GM23338 (cell line): ENCODE results near the gene MNDA. TPM values are rescaled to one million over a fixed set of nuclear protein-coding genes. Genes with fewer than 3 reads are reported as not detected.

Experiments used
- ATAC-seq: fragments of 200-7000 bp; cut with Tn5 transposase; 3 replicates; pipeline ENCODE4 v1.9.1; 2020
- DNase-seq: peaks from one replicate; pipeline ENCODE4 v3.0.0-alpha.2; 2015; ENCODE audit warnings: low spot score
- H2AFZ ChIP-seq: fragments of 200-600 bp; sonication (generic); 2 replicates; pipeline ENCODE4 v1.8.0; 2016; ENCODE audit warnings: antibody characterized with exemption, mild to moderate bottlenecking, moderate library complexity
- H3F3A ChIP-seq: fragments of 200-600 bp; sonication (generic); replicated peaks from 2 replicates; pipeline ENCODE4 v1.8.0; 2017; ENCODE audit warnings: antibody characterized with exemption, mixed run types, low read depth
- H3K27ac ChIP-seq: fragments of 200-600 bp; sonication (generic); 2 replicates; pipeline ENCODE4 v1.6.1; 2016; ENCODE audit warnings: low read depth
- H3K27me3 ChIP-seq: fragments of 200-600 bp; sonication (generic); 2 replicates; pipeline ENCODE4 v1.8.0; 2016; ENCODE audit warnings: mild to moderate bottlenecking, mixed run types, moderate library complexity; ENCODE audit not compliant: insufficient read depth
- H3K36me3 ChIP-seq: fragments of 200-600 bp; sonication (generic); 2 replicates; pipeline ENCODE4 v1.8.0; 2016; ENCODE audit warnings: mild to moderate bottlenecking; ENCODE audit not compliant: insufficient read depth
- H3K4me1 ChIP-seq: fragments of 200-600 bp; sonication (generic); 2 replicates; pipeline ENCODE4 v1.8.0; 2016; ENCODE audit warnings: mild to moderate bottlenecking, moderate library complexity; ENCODE audit not compliant: insufficient read depth
- H3K4me2 ChIP-seq: fragments of 200-600 bp; sonication (generic); 2 replicates; pipeline ENCODE4 v1.7.1; 2017; ENCODE audit warnings: mixed run types
- H3K4me3 ChIP-seq: fragments of 200-600 bp; sonication (generic); 2 replicates; pipeline ENCODE4 v1.6.1; 2016; ENCODE audit warnings: mixed run types
- H3K79me2 ChIP-seq: fragments of 200-600 bp; sonication (generic); replicated peaks from 2 replicates; pipeline ENCODE4 v1.8.0; 2017; ENCODE audit warnings: mild to moderate bottlenecking; ENCODE audit not compliant: insufficient read depth
- H3K9me2 ChIP-seq: fragments of 200-600 bp; sonication (generic); 2 replicates; pipeline ENCODE4 v1.8.0; 2017; ENCODE audit not compliant: insufficient read depth
- H4K20me1 ChIP-seq: fragments of 200-600 bp; sonication (generic); replicated peaks from 2 replicates; pipeline ENCODE4 v1.8.0; 2017; ENCODE audit warnings: mild to moderate bottlenecking; ENCODE audit not compliant: insufficient read depth
- H3K27ac Mint-ChIP-seq: 2 replicates; pipeline ENCODE4 v1.8.0; 2020; ENCODE audit warnings: inconsistent platforms, mild to moderate bottlenecking, moderate library complexity, mixed read lengths
- H3K27me3 Mint-ChIP-seq: 3 replicates; pipeline ENCODE4 v1.8.0; 2022; ENCODE audit warnings: low read depth, mild to moderate bottlenecking, moderate library complexity, mixed read lengths, inconsistent platforms; ENCODE audit not compliant: insufficient read depth, poor library complexity
- H3K36me3 Mint-ChIP-seq: 3 replicates; pipeline ENCODE4 v1.8.0; 2021; ENCODE audit warnings: low read depth, mild to moderate bottlenecking, inconsistent platforms, moderate library complexity, mixed read lengths
- H3K4me1 Mint-ChIP-seq: 3 replicates; pipeline ENCODE4 v1.8.0; 2020; ENCODE audit warnings: mild to moderate bottlenecking, inconsistent platforms, mixed read lengths
- H3K4me3 Mint-ChIP-seq: 3 replicates; pipeline ENCODE4 v1.8.0; 2021; ENCODE audit warnings: moderate library complexity, mild to moderate bottlenecking, inconsistent platforms, mixed read lengths
- H3K9me3 Mint-ChIP-seq: 3 replicates; pipeline ENCODE4 v1.8.0; 2020; ENCODE audit warnings: moderate library complexity, mild to moderate bottlenecking, inconsistent platforms, mixed read lengths
- CREB1 ChIP-seq: fragments of 250-450 bp; sonication (Bioruptor Pico); IDR thresholded peaks from 2 replicates; pipeline ENCODE4 v1.5.0; 2020; ENCODE audit warnings: low read depth, mild to moderate bottlenecking, moderate library complexity
- CTCF ChIP-seq, 2 experiments: fragments of 200-600 bp in 1 of 2; sonication (generic) in 1 of 2; conservative IDR thresholded peaks; 2 replicates each; pipeline versions ENCODE4 v1.5.1 to v1.6.1; 2016 to 2017; ENCODE audit warnings: antibody characterized with exemption in 2 of 2, low read depth in 2 of 2, mild to moderate bottlenecking in 2 of 2, moderate library complexity in 1 of 2
- ETS1 ChIP-seq: IDR thresholded peaks from 2 replicates; pipeline ENCODE4 v1.6.1; 2016; ENCODE audit warnings: antibody characterized with exemption
- EZH2 ChIP-seq: fragments of 200-600 bp; sonication (generic); IDR thresholded peaks from one replicate; pipeline ENCODE4 v1.8.0; 2017; ENCODE audit warnings: antibody characterized with exemption, mild to moderate bottlenecking, low read depth; ENCODE audit not compliant: unreplicated experiment
- EZH2phosphoT487 ChIP-seq: fragments of 200-600 bp; sonication (generic); IDR thresholded peaks from one replicate; pipeline ENCODE4 v1.8.1; 2018; ENCODE audit warnings: antibody characterized with exemption; ENCODE audit not compliant: unreplicated experiment
- NANOG ChIP-seq: IDR thresholded peaks from 2 replicates; pipeline ENCODE4 v1.6.1; 2016; ENCODE audit warnings: antibody characterized with exemption, borderline replicate concordance
- POLR2AphosphoS5 ChIP-seq: IDR thresholded peaks from 2 replicates; pipeline ENCODE4 v1.6.1; 2016; ENCODE audit warnings: antibody characterized with exemption, low read depth
- REST ChIP-seq: IDR thresholded peaks from one replicate; pipeline ENCODE4 v1.6.1; 2018; ENCODE audit warnings: antibody characterized with exemption; ENCODE audit not compliant: unreplicated experiment
- STAT1 ChIP-seq: IDR thresholded peaks from one replicate; pipeline ENCODE4 v1.6.1; 2016; ENCODE audit warnings: antibody characterized with exemption; ENCODE audit not compliant: unreplicated experiment
- ZNF114 ChIP-seq: fragments of 250-450 bp; sonication (Bioruptor Pico); IDR thresholded peaks from 2 replicates; pipeline ENCODE4 v1.5.0; 2020; ENCODE audit warnings: mild to moderate bottlenecking, moderate library complexity
- ZNF331 ChIP-seq: fragments of 250-450 bp; sonication (Bioruptor Pico); IDR thresholded peaks from 2 replicates; pipeline ENCODE4 v1.5.0; 2020; ENCODE audit warnings: low read depth, mild to moderate bottlenecking, moderate library complexity
- polyA plus RNA-seq: library from polyadenylated mRNA; unstranded; fragments of >200 nt; fragmentation: Nextera tagmentation; extraction: Ambion mirVana; gene quantifications from 2 replicates; pipeline ENCODE4 v1.2.1, GENCODE V29; 2016
- total RNA-seq: library from RNA; depleted of rRNA; stranded (reverse); fragments of >200 nt; shearing (Covaris generic); gene quantifications from 2 replicates; pipeline ENCODE4 v1.2.3, GENCODE V29; 2014

Gene MNDA
- total and polyA plus RNA-seq, 2 experiments from 2014 or later: not detected

- TF ChIP-seq REST: no peak
- TF ChIP-seq POLR2AphosphoS5: no peak
- TF ChIP-seq ZNF331: no peak
- no peak for TF ChIP-seq NANOG
- TF ChIP-seq CREB1 (CRISPR knock-in tag): no peak
- TF ChIP-seq CTCF (conservative IDR thresholded peaks at IDR 0.05; ENCODE audit: low read depth in 2 of 2): no peak
- no peak for TF ChIP-seq ETS1
- TF ChIP-seq STAT1: no peak
- no peak for TF ChIP-seq EZH2
These were observed 24.1 kb upstream of the MNDA start (continued) for GRCh38 chr1:158806916-158807536.

- H3K27ac ChIP-seq: no peak overlapping the region
- no peak for DNase-seq
- ATAC-seq: no peak
- TF ChIP-seq EZH2: no peak
- no peak for TF ChIP-seq ZNF114
- no peak for TF ChIP-seq CREB1 (CRISPR knock-in tag)
- no peak for TF ChIP-seq EZH2phosphoT487
- no peak for TF ChIP-seq REST
- no peak for TF ChIP-seq POLR2AphosphoS5
- TF ChIP-seq NANOG: no peak
- TF ChIP-seq ZNF331: no peak
These were observed 21.9 kb upstream of the MNDA start for GRCh38 chr1:158809256-158809655.

More at GRCh38 chr1:158809256-158809655, 21.9 kb upstream of the MNDA start:
- H3K4me3 Mint-ChIP-seq: no peak overlapping the region
- Histone ChIP-seq H3K79me2 (no peaks in the 10 kb centered on the region), H4K20me1 (no peaks in the 10 kb centered on the region), H3K27me3 (no peaks in the 10 kb centered on the region), H3K4me2 (no peak overlapping the region), H3K9me2 (no peaks in the 10 kb centered on the region), H2AFZ (no peak overlapping the region), H3F3A (no peaks in the 10 kb centered on the region), H3K4me3 (no peak overlapping the region), H3K36me3 (no peaks in the 10 kb centered on the region), H3K4me1 (no peaks in the 10 kb centered on the region)
- no peaks in the 10 kb centered on the region for H3K36me3 Mint-ChIP-seq
- H3K27ac Mint-ChIP-seq: no peak overlapping the region
- no peaks in the 10 kb centered on the region for H3K9me3 Mint-ChIP-seq
- no peaks in the 10 kb centered on the region for H3K4me1 Mint-ChIP-seq
- peaks cover 2% of the 10 kb centered on the region for H3K27me3 Mint-ChIP-seq
